Measurements from ENCODE around the gene ADAMTSL3. TPM values are rescaled to one million over a fixed set of nuclear protein-coding genes. Genes with fewer than 3 reads are reported as not detected.

Gene ADAMTSL3
- total and polyA plus RNA-seq, 2 experiments from 2014 or later, result 0.61 to 0.87 TPM

DNA sequence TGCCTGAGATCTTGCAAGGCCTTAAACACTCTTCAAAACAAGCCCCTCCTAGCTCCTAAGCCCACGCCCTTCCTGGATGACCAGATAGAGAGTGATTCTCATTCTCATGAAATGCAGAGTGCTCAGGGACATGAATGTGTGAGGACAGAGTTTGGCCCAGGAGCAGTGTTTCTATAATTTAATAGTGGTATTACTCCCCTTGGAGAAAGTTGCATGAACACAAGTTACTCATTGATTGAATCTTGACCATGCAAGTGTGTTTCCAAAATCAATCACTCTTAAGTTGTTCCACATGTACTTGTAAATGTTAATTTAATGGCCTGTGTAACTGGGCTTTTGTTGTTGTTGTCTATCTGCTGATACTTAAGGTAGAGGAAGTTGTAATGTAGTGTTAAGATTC is 181.6 kb downstream of the ADAMTSL3 start:
- no peak overlapping the region for H3K27ac Mint-ChIP-seq
- Histone ChIP-seq H3K27me3 (ENCODE audit: insufficient read depth) (no peaks in the 10 kb centered on the region), H2AFZ (0 out of 2 replicates have a peak overlapping the region, but pooled peaks have one; percentile 64), H3F3A (replicated peaks; ENCODE audit: low read depth) (no peaks in the 10 kb centered on the region), H3K36me3 (ENCODE audit: insufficient read depth) (no peaks in the 10 kb centered on the region), H3K4me1 (ENCODE audit: insufficient read depth) (no peaks in the 10 kb centered on the region; the same call in 1 of the 2 replicates), H3K27ac (ENCODE audit: low read depth) (no peak overlapping the region), H3K4me2 (no peak overlapping the region), H4K20me1 (replicated peaks; ENCODE audit: insufficient read depth) (no peaks in the 10 kb centered on the region), H3K4me3 (no peak overlapping the region), H3K9me2 (ENCODE audit: insufficient read depth) (no peaks in the 10 kb centered on the region), H3K79me2 (replicated peaks; ENCODE audit: insufficient read depth) (no peaks in the 10 kb centered on the region)
- H3K27me3 Mint-ChIP-seq (ENCODE audit: insufficient read depth, low read depth, poor library complexity), result no peaks in the 10 kb centered on the region
- no peak overlapping the region for H3K4me3 Mint-ChIP-seq
- no peaks in the 10 kb centered on the region for H3K4me1 Mint-ChIP-seq
- no peak for TF ChIP-seq EZH2 (IDR thresholded peaks at IDR 0.05; ENCODE audit: low read depth, unreplicated experiment)
- no peak for TF ChIP-seq ZNF331 (CRISPR knock-in tag; IDR thresholded peaks at IDR 0.05; ENCODE audit: low read depth)
- TF ChIP-seq, protein P1, sequence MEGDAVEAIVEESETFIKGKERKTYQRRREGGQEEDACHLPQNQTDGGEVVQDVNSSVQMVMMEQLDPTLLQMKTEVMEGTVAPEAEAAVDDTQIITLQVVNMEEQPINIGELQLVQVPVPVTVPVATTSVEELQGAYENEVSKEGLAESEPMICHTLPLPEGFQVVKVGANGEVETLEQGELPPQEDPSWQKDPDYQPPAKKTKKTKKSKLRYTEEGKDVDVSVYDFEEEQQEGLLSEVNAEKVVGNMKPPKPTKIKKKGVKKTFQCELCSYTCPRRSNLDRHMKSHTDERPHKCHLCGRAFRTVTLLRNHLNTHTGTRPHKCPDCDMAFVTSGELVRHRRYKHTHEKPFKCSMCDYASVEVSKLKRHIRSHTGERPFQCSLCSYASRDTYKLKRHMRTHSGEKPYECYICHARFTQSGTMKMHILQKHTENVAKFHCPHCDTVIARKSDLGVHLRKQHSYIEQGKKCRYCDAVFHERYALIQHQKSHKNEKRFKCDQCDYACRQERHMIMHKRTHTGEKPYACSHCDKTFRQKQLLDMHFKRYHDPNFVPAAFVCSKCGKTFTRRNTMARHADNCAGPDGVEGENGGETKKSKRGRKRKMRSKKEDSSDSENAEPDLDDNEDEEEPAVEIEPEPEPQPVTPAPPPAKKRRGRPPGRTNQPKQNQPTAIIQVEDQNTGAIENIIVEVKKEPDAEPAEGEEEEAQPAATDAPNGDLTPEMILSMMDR (conservative IDR thresholded peaks at IDR 0.05; ENCODE audit: low read depth in 2 of 2), result no peak
- TF ChIP-seq JUNB (IDR thresholded peaks at IDR 0.05; ENCODE audit: unreplicated experiment), result no peak
- TF ChIP-seq, protein P2, sequence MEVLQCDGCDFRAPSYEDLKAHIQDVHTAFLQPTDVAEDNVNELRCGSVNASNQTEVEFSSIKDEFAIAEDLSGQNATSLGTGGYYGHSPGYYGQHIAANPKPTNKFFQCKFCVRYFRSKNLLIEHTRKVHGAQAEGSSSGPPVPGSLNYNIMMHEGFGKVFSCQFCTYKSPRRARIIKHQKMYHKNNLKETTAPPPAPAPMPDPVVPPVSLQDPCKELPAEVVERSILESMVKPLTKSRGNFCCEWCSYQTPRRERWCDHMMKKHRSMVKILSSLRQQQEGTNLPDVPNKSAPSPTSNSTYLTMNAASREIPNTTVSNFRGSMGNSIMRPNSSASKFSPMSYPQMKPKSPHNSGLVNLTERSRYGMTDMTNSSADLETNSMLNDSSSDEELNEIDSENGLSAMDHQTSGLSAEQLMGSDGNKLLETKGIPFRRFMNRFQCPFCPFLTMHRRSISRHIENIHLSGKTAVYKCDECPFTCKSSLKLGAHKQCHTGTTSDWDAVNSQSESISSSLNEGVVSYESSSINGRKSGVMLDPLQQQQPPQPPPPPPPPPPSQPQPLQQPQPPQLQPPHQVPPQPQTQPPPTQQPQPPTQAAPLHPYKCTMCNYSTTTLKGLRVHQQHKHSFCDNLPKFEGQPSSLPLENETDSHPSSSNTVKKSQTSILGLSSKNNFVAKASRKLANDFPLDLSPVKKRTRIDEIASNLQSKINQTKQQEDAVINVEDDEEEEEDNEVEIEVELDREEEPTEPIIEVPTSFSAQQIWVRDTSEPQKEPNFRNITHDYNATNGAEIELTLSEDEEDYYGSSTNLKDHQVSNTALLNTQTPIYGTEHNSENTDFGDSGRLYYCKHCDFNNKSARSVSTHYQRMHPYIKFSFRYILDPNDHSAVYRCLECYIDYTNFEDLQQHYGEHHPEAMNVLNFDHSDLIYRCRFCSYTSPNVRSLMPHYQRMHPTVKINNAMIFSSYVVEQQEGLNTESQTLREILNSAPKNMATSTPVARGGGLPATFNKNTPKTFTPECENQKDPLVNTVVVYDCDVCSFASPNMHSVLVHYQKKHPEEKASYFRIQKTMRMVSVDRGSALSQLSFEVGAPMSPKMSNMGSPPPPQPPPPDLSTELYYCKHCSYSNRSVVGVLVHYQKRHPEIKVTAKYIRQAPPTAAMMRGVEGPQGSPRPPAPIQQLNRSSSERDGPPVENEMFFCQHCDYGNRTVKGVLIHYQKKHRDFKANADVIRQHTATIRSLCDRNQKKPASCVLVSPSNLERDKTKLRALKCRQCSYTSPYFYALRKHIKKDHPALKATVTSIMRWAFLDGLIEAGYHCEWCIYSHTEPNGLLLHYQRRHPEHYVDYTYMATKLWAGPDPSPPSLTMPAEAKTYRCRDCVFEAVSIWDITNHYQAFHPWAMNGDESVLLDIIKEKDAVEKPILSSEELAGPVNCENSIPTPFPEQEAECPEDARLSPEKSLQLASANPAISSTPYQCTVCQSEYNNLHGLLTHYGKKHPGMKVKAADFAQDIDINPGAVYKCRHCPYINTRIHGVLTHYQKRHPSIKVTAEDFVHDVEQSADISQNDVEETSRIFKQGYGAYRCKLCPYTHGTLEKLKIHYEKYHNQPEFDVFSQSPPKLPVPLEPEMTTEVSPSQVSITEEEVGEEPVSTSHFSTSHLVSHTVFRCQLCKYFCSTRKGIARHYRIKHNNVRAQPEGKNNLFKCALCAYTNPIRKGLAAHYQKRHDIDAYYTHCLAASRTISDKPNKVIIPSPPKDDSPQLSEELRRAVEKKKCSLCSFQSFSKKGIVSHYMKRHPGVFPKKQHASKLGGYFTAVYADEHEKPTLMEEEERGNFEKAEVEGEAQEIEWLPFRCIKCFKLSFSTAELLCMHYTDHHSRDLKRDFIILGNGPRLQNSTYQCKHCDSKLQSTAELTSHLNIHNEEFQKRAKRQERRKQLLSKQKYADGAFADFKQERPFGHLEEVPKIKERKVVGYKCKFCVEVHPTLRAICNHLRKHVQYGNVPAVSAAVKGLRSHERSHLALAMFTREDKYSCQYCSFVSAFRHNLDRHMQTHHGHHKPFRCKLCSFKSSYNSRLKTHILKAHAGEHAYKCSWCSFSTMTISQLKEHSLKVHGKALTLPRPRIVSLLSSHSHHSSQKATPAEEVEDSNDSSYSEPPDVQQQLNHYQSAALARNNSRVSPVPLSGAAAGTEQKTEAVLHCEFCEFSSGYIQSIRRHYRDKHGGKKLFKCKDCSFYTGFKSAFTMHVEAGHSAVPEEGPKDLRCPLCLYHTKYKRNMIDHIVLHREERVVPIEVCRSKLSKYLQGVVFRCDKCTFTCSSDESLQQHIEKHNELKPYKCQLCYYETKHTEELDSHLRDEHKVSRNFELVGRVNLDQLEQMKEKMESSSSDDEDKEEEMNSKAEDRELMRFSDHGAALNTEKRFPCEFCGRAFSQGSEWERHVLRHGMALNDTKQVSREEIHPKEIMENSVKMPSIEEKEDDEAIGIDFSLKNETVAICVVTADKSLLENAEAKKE (CRISPR knock-in tag; IDR thresholded peaks at IDR 0.05), result no peak
- no peaks in the 10 kb centered on the region for H3K36me3 Mint-ChIP-seq (ENCODE audit: low read depth)
- DNase-seq (ENCODE audit: low spot score) (no peak), ATAC-seq (no peak)
- no peaks in the 10 kb centered on the region for H3K9me3 Mint-ChIP-seq
